SU-DHL-6 (cell line): ENCODE data around the gene TTYH3.

Experiments
- H2AFZ ChIP-seq: fragments of 200-600 bp; sonication (generic); 2 replicates; pipeline ENCODE4 v1.6.1; 2014; ENCODE audit warnings: low read depth, mild to moderate bottlenecking, moderate library complexity, mixed read lengths, antibody characterized with exemption, low read length; ENCODE audit not compliant: severe bottlenecking
- H3F3A ChIP-seq: fragments of 200-600 bp; shearing (Covaris generic); 2 replicates; pipeline ENCODE4 v1.6.0; 2016; ENCODE audit warnings: antibody characterized with exemption, mild to moderate bottlenecking; ENCODE audit not compliant: insufficient read depth
- H3K27ac ChIP-seq: fragments of 200-600 bp; sonication (generic); 2 replicates; pipeline ENCODE4 v1.5.1; 2016; ENCODE audit warnings: low read depth, mild to moderate bottlenecking, low read length, moderate library complexity, mixed read lengths
- H3K27me3 ChIP-seq: fragments of 200-600 bp; sonication (generic), shearing (Covaris generic); 2 replicates; pipeline ENCODE4 v1.6.0; 2014; ENCODE audit warnings: mild to moderate bottlenecking, low read length
- H3K36me3 ChIP-seq: fragments of 200-600 bp; sonication (generic); 2 replicates; pipeline ENCODE4 v1.6.1; 2014; ENCODE audit warnings: mild to moderate bottlenecking, low read length, mixed read lengths
- H3K4me2 ChIP-seq: fragments of 300-600, 200-600 bp; shearing (Covaris generic), sonication (generic); 2 replicates; pipeline ENCODE4 v1.6.0; 2014; ENCODE audit warnings: low read length, low read depth, mild to moderate bottlenecking; ENCODE audit not compliant: poor library complexity, severe bottlenecking
- H3K4me3 ChIP-seq: fragments of 200-600 bp; sonication (generic); 2 replicates; pipeline ENCODE4 v1.5.1; 2014; ENCODE audit warnings: antibody characterized with exemption, low read length, mild to moderate bottlenecking, mixed read lengths; ENCODE audit not compliant: insufficient read depth, poor library complexity, severe bottlenecking
- H3K79me2 ChIP-seq: fragments of 200-600 bp; sonication (generic); 2 replicates; pipeline ENCODE4 v1.6.1; 2014; ENCODE audit warnings: mild to moderate bottlenecking, low read length, moderate library complexity; ENCODE audit not compliant: insufficient read depth
- H3K9ac ChIP-seq: fragments of 200-600 bp; sonication (generic); 2 replicates; pipeline ENCODE4 v1.7.0; 2014; ENCODE audit warnings: mild to moderate bottlenecking, low read length
- H3K9me2 ChIP-seq: fragments of 200-600 bp; sonication (generic); replicated peaks from 2 replicates; pipeline ENCODE4 v1.6.1; 2014; ENCODE audit warnings: low read length; ENCODE audit not compliant: insufficient read depth
- H3K9me3 ChIP-seq: fragments of 200-600 bp; sonication (generic); 2 replicates; pipeline ENCODE4 v1.6.1; 2014; ENCODE audit warnings: low read length, mixed read lengths; ENCODE audit not compliant: insufficient read depth
- H4K20me1 ChIP-seq: fragments of 200-600 bp; sonication (generic); 2 replicates; pipeline ENCODE4 v1.6.1; 2014; ENCODE audit warnings: low read depth, mild to moderate bottlenecking, antibody characterized with exemption, low read length, moderate library complexity, mixed read lengths
- EZH2phosphoT487 ChIP-seq: fragments of 200-600 bp; sonication (generic), shearing (Covaris generic); conservative IDR thresholded peaks from 2 replicates; pipeline ENCODE4 v1.6.1; 2018; ENCODE audit warnings: mild to moderate bottlenecking, antibody characterized with exemption, low read length, moderate library complexity, mixed read lengths
- TF ChIP-seq, protein P1 (sequence below): fragments of 200-600 bp; sonication (generic); IDR thresholded peaks from one replicate; pipeline ENCODE4 v1.5.1; 2017; ENCODE audit warnings: antibody characterized with exemption, mild to moderate bottlenecking, low read length, moderate library complexity; ENCODE audit not compliant: insufficient read depth, poor library complexity, severe bottlenecking

TTYH3 gene

GRCh38 chr7:2585446-2585845 lies 46.3 kb upstream of the TTYH3 start:
- no peaks in the 10 kb centered on the region for H3K79me2 ChIP-seq
- H3K9me2 ChIP-seq: no peaks in the 10 kb centered on the region
- no peak overlapping the region for H3K4me3 ChIP-seq
- H3F3A ChIP-seq: no peaks in the 10 kb centered on the region
- no peak for TF ChIP-seq EZH2phosphoT487
- TF ChIP-seq, protein P1, sequence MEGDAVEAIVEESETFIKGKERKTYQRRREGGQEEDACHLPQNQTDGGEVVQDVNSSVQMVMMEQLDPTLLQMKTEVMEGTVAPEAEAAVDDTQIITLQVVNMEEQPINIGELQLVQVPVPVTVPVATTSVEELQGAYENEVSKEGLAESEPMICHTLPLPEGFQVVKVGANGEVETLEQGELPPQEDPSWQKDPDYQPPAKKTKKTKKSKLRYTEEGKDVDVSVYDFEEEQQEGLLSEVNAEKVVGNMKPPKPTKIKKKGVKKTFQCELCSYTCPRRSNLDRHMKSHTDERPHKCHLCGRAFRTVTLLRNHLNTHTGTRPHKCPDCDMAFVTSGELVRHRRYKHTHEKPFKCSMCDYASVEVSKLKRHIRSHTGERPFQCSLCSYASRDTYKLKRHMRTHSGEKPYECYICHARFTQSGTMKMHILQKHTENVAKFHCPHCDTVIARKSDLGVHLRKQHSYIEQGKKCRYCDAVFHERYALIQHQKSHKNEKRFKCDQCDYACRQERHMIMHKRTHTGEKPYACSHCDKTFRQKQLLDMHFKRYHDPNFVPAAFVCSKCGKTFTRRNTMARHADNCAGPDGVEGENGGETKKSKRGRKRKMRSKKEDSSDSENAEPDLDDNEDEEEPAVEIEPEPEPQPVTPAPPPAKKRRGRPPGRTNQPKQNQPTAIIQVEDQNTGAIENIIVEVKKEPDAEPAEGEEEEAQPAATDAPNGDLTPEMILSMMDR: no peak
- H3K4me2 ChIP-seq: no peak overlapping the region
- H3K27me3 ChIP-seq: no peaks in the 10 kb centered on the region
- H3K9me3 ChIP-seq: no peaks in the 10 kb centered on the region
- H2AFZ ChIP-seq: no peak overlapping the region
- no peak overlapping the region for H3K27ac ChIP-seq
- H4K20me1 ChIP-seq: no peaks in the 10 kb centered on the region
- H3K9ac ChIP-seq: no peak overlapping the region
- no peaks in the 10 kb centered on the region for H3K36me3 ChIP-seq

DNA sequence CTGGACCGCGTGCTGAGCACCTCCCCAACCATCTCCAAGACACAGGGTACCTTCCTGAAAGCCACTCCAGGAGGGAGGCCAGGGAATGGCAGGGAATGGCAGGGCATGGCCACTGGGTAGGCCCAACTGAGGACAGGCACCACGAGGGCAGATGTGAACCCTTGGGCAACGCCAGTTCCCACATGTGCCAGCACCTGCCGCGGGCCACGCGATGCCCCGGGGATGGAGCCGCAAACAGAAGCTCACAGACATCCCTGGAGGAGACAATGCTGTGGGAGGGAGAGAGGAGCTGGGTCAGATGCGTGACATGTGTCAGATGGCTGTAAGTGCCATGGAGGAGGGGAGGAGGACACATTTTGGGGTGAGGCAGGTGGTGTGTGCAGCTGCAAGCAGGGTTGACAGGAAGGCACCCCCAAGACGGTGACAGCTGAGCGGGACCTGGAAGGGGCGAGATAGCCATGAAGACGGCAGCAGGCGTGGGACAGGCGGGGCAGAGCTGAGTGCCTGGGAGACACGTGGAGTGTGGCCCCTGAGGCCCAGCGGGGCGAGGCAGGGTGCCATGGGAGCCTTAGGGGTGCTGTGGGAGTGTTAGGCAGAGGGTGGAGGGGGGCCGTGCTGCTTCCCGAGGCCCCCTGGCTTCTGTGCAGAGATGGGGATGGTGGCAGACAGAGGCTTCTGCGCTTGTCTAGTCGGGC lies 45.3 kb upstream of the TTYH3 start:
- Histone ChIP-seq H3K36me3 (no peaks in the 10 kb centered on the region), H3K27ac (no peak overlapping the region), H3K9me3 (no peaks in the 10 kb centered on the region), H3K9me2 (no peaks in the 10 kb centered on the region), H3K79me2 (no peaks in the 10 kb centered on the region), H3K9ac (no peak overlapping the region), H2AFZ (no peak overlapping the region), H3K27me3 (no peaks in the 10 kb centered on the region), H3K4me2 (no peak overlapping the region), H3K4me3 (no peak overlapping the region), H4K20me1 (no peaks in the 10 kb centered on the region), H3F3A (no peaks in the 10 kb centered on the region)
- no peak for TF ChIP-seq EZH2phosphoT487
- TF ChIP-seq, protein P1: no peak

DNA sequence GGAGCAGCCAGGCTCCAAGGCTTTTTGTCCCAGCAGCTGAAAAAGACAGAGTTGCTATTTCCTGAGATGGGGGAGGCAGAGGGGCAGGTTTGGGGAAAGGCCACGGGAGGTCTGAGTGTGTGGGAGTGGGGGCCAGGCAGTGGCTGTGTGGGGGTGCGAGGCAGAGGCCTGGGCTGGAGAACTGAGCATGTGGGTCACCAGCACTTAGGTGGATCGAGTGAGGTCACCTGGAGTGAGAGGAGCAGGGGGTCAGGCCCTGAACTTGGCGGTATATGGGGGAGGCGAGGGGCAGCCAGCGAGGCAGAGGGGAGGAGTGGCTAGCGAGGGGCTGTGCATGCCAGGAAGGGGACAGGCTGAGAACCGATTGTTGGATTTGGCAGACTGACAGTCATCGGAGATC lies 44.7 kb upstream of the TTYH3 start:
- no peaks in the 10 kb centered on the region for H3F3A ChIP-seq
- no peak for TF ChIP-seq EZH2phosphoT487
- TF ChIP-seq, protein P1: no peak
- H3K36me3 ChIP-seq: no peaks in the 10 kb centered on the region
- H3K27ac ChIP-seq: no peak overlapping the region
- H4K20me1 ChIP-seq: no peaks in the 10 kb centered on the region
- H2AFZ ChIP-seq: no peak overlapping the region
- H3K79me2 ChIP-seq: no peaks in the 10 kb centered on the region
- H3K4me2 ChIP-seq: no peak overlapping the region
- H3K27me3 ChIP-seq: no peaks in the 10 kb centered on the region
- H3K4me3 ChIP-seq: no peak overlapping the region
- no peaks in the 10 kb centered on the region for H3K9me3 ChIP-seq
- H3K9ac ChIP-seq: no peak overlapping the region
- H3K9me2 ChIP-seq: no peaks in the 10 kb centered on the region
